GM21576 (cell line): ENCODE results near the gene OR10A4.
"Not testable (repeated sequence)": the region's sequence is repeated elsewhere in the genome, so short reads cannot be mapped to it uniquely, and the experiment has no call there.

Source experiments
- ATAC-seq: cut with Tn5 transposase; IDR thresholded peaks from one replicate; pipeline ENCODE4 v1.9.1; 2021; ENCODE audit warnings: mild to moderate bottlenecking, moderate library complexity; ENCODE audit not compliant: unreplicated experiment

The OR10A4 gene

GRCh38 chr11:6894097-6894496, 17.7 kb downstream of the OR10A4 start:
- no peak for ATAC-seq

- ATAC-seq: peak; percentile 89
Observed at GRCh38 chr11:6895010-6895409, 18.6 kb downstream of the OR10A4 start.

GRCh38 chr11:6898911-6899310, 22.5 kb downstream of the OR10A4 start:
- no peak for ATAC-seq

- ATAC-seq: no peak
Observed at GRCh38 chr11:6900327-6900999, 24.0 kb downstream of the OR10A4 start.

GRCh38 chr11:6904804-6905203, 28.4 kb downstream of the OR10A4 start:
- not testable (repeated sequence) for ATAC-seq

- no peak for ATAC-seq
Observed at GRCh38 chr11:6911378-6911777, 35.0 kb downstream of the OR10A4 start.

GRCh38 chr11:6911948-6912347, 35.5 kb downstream of the OR10A4 start:
- ATAC-seq: no peak

- ATAC-seq: no peak
Observed at GRCh38 chr11:6919698-6920097, 43.3 kb downstream of the OR10A4 start.

- no peak for ATAC-seq
Observed at GRCh38 chr11:6920702-6921101, 44.3 kb downstream of the OR10A4 start, which contains the start of gene OR2D3. OR2D3 (plus strand) TSS chr11:6921002; CDS start chr11:6921002, 0 bp downstream.

- no peak for ATAC-seq
Observed at GRCh38 chr11:6925007-6925577, 48.7 kb downstream of the OR10A4 start.

- peak; percentile 4 for ATAC-seq
Observed at GRCh38 chr11:6925636-6926207, 49.3 kb downstream of the OR10A4 start.

- ATAC-seq: peak; percentile 53
Observed at GRCh38 chr11:6926208-6927029, 50.0 kb downstream of the OR10A4 start, which contains the start of gene ZNF215. ZNF215 (plus strand) TSS chr11:6926426; CDS start chr11:6932273, 5,847 bp downstream.

- ATAC-seq: peak; percentile 86
Observed at GRCh38 chr11:6927030-6927617, 50.7 kb downstream of the OR10A4 start.
